Neural cell (in vitro differentiated cells): ENCODE results near the gene BIK. TPM values are rescaled to one million over a fixed set of nuclear protein-coding genes. Genes with fewer than 3 reads are reported as not detected.

Experiments
- H2AFZ ChIP-seq: fragments of 200-600, 300-800 bp; sonication (generic), shearing (Covaris generic); 2 replicates; pipeline ENCODE4 v1.6.0; 2014; ENCODE audit warnings: low read depth, mild to moderate bottlenecking, antibody characterized with exemption, low read length, moderate library complexity
- H3F3A ChIP-seq: fragments of 200-600 bp; shearing (Covaris generic); 2 replicates; pipeline ENCODE4 v1.6.1; 2016; ENCODE audit warnings: mild to moderate bottlenecking, moderate library complexity, mixed read lengths, antibody characterized with exemption, low read length; ENCODE audit not compliant: insufficient read depth, poor library complexity, severe bottlenecking
- H3K27ac ChIP-seq: fragments of 200-600, 300-800 bp; sonication (generic), shearing (Covaris generic); 2 replicates; pipeline ENCODE4 v1.5.1; 2014; ENCODE audit warnings: mild to moderate bottlenecking, low read length, moderate library complexity
- H3K27me3 ChIP-seq: fragments of 300-800, 200-600 bp; sonication (generic), shearing (Covaris generic); 2 replicates; pipeline ENCODE4 v1.6.0; 2014; ENCODE audit warnings: mild to moderate bottlenecking, low read depth, low read length, moderate library complexity; ENCODE audit not compliant: insufficient read depth
- H3K36me3 ChIP-seq: fragments of 300-800, 200-600 bp; sonication (generic), shearing (Covaris generic); 2 replicates; pipeline ENCODE4 v1.5.1; 2014; ENCODE audit warnings: mild to moderate bottlenecking, antibody characterized with exemption, low read length, moderate library complexity; ENCODE audit not compliant: insufficient read depth
- H3K4me2 ChIP-seq: fragments of 300-800, 200-600 bp; sonication (generic), shearing (Covaris generic); 2 replicates; pipeline ENCODE4 v1.6.0; 2014; ENCODE audit warnings: mild to moderate bottlenecking, low read length
- H3K4me3 ChIP-seq: fragments of 300-800, 200-600 bp; sonication (generic), shearing (Covaris generic); 2 replicates; pipeline ENCODE4 v1.5.1; 2014; ENCODE audit warnings: mild to moderate bottlenecking, low read length, moderate library complexity
- H3K79me2 ChIP-seq: fragments of 200-600 bp; shearing (Covaris generic); replicated peaks from 2 replicates; pipeline ENCODE4 v1.6.0; 2014; ENCODE audit warnings: mild to moderate bottlenecking, low read length, moderate library complexity; ENCODE audit not compliant: insufficient read depth
- H3K9ac ChIP-seq: fragments of 300-800, 200-600 bp; sonication (generic), shearing (Covaris generic); 2 replicates; pipeline ENCODE4 v1.6.1; 2016; ENCODE audit warnings: mild to moderate bottlenecking, low read length, mixed read lengths
- H3K9me2 ChIP-seq: fragments of 200-600 bp; shearing (Covaris generic); 2 replicates; pipeline ENCODE4 v1.6.1; 2016; ENCODE audit warnings: mild to moderate bottlenecking, low read length, mixed read lengths; ENCODE audit not compliant: insufficient read depth
- H3K9me3 ChIP-seq: fragments of 200-600, 300-800 bp; sonication (generic), shearing (Covaris generic); 2 replicates; pipeline ENCODE4 v1.6.1; 2016; ENCODE audit warnings: mild to moderate bottlenecking, mixed run types, low read length, moderate library complexity, mixed read lengths
- H4K20me1 ChIP-seq: fragments of 200-600 bp; shearing (Covaris generic); 2 replicates; pipeline ENCODE4 v1.6.1; 2016; ENCODE audit warnings: mild to moderate bottlenecking, mixed run types; ENCODE audit not compliant: insufficient read depth
- EP300 ChIP-seq: fragments of 450-650 bp; conservative IDR thresholded peaks from 2 replicates; pipeline ENCODE4 v1.6.1; 2014; ENCODE audit warnings: antibody characterized with exemption, mild to moderate bottlenecking, moderate library complexity; ENCODE audit not compliant: poor library complexity, severe bottlenecking
- EZH2 ChIP-seq: fragments of 200-600, 300-800 bp; shearing (Covaris generic), sonication (generic); IDR thresholded peaks from 2 replicates; pipeline ENCODE4 v1.6.1; 2014; ENCODE audit warnings: antibody characterized with exemption, low read length, borderline replicate concordance, mild to moderate bottlenecking; ENCODE audit not compliant: insufficient read depth, poor library complexity, severe bottlenecking
- MXI1 ChIP-seq: fragments of 450-650 bp; conservative IDR thresholded peaks from 2 replicates; pipeline ENCODE4 v1.6.1; 2014; ENCODE audit warnings: antibody characterized with exemption, mild to moderate bottlenecking; ENCODE audit not compliant: poor library complexity, severe bottlenecking
- POLR2AphosphoS5 ChIP-seq: IDR thresholded peaks from 2 replicates; pipeline ENCODE4 v1.6.1; 2012
- RAD21 ChIP-seq: fragments of 450-650 bp; conservative IDR thresholded peaks from 2 replicates; pipeline ENCODE4 v1.6.1; 2014; ENCODE audit warnings: antibody characterized with exemption, mild to moderate bottlenecking, moderate library complexity
- SMC3 ChIP-seq: fragments of 450-650 bp; conservative IDR thresholded peaks from 2 replicates; pipeline ENCODE4 v1.6.1; 2014; ENCODE audit warnings: antibody characterized with exemption, mild to moderate bottlenecking, moderate library complexity; ENCODE audit not compliant: poor library complexity
- TAF1 ChIP-seq: IDR thresholded peaks from 2 replicates; pipeline ENCODE4 v1.6.1; 2012; ENCODE audit warnings: low read depth
- polyA plus RNA-seq: library from polyadenylated mRNA; depleted of rRNA; stranded (reverse); fragments of >200 nt; gene quantifications from 2 replicates; pipeline ENCODE4 v1.2.3, GENCODE V29; 2014
- TF ChIP-seq, protein P1 (sequence below): fragments of 450-650 bp; IDR thresholded peaks from 2 replicates; pipeline ENCODE4 v1.5.1; 2014; ENCODE audit warnings: antibody characterized with exemption, mild to moderate bottlenecking, moderate library complexity; ENCODE audit not compliant: poor library complexity, severe bottlenecking
- TF ChIP-seq, protein P2 (sequence below): IDR thresholded peaks from 2 replicates; pipeline ENCODE4 v1.6.1; 2012; ENCODE audit warnings: borderline replicate concordance

BIK gene
- polyA plus RNA-seq, 1 donor from 2014 or later, result 3.1 TPM

DNA sequence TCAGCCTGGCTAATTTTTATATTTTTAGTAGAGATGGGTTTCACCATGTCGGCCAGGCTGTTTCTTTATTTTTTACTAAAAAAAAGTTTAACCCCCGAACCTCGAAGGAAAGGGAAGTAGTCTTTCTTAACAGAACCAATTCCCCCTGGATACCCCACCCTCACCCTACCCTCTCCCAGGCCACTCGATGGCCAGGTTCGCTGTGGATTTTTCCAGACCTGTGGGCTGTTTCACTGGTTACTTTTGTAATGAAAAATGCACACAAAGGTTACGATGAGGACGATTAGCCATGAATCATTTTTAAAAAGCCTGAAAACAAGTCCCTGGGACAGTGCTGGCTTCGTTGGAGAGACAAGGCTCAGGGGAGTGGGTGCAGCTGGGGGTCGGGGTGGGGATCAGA, 43.3 kb downstream of the BIK start:
- Histone ChIP-seq H2AFZ (no peak overlapping the region), H3K36me3 (no peaks in the 10 kb centered on the region), H3K27ac (no peak overlapping the region), H3K79me2 (no peaks in the 10 kb centered on the region), H4K20me1 (no peaks in the 10 kb centered on the region), H3K9ac (no peak overlapping the region), H3F3A (no peaks in the 10 kb centered on the region), H3K27me3 (peaks cover 16% of the 10 kb centered on the region), H3K9me2 (no peaks in the 10 kb centered on the region), H3K4me2 (no peak overlapping the region), H3K4me3 (no peak overlapping the region), H3K9me3 (no peaks in the 10 kb centered on the region)
- no peak for TF ChIP-seq EZH2
- TF ChIP-seq, protein P1, sequence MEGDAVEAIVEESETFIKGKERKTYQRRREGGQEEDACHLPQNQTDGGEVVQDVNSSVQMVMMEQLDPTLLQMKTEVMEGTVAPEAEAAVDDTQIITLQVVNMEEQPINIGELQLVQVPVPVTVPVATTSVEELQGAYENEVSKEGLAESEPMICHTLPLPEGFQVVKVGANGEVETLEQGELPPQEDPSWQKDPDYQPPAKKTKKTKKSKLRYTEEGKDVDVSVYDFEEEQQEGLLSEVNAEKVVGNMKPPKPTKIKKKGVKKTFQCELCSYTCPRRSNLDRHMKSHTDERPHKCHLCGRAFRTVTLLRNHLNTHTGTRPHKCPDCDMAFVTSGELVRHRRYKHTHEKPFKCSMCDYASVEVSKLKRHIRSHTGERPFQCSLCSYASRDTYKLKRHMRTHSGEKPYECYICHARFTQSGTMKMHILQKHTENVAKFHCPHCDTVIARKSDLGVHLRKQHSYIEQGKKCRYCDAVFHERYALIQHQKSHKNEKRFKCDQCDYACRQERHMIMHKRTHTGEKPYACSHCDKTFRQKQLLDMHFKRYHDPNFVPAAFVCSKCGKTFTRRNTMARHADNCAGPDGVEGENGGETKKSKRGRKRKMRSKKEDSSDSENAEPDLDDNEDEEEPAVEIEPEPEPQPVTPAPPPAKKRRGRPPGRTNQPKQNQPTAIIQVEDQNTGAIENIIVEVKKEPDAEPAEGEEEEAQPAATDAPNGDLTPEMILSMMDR, result no peak
- no peak for TF ChIP-seq MXI1
- TF ChIP-seq RAD21, result no peak
- no peak for TF ChIP-seq EP300
- no peak for TF ChIP-seq TAF1
- no peak for TF ChIP-seq POLR2AphosphoS5
- TF ChIP-seq, protein P2, sequence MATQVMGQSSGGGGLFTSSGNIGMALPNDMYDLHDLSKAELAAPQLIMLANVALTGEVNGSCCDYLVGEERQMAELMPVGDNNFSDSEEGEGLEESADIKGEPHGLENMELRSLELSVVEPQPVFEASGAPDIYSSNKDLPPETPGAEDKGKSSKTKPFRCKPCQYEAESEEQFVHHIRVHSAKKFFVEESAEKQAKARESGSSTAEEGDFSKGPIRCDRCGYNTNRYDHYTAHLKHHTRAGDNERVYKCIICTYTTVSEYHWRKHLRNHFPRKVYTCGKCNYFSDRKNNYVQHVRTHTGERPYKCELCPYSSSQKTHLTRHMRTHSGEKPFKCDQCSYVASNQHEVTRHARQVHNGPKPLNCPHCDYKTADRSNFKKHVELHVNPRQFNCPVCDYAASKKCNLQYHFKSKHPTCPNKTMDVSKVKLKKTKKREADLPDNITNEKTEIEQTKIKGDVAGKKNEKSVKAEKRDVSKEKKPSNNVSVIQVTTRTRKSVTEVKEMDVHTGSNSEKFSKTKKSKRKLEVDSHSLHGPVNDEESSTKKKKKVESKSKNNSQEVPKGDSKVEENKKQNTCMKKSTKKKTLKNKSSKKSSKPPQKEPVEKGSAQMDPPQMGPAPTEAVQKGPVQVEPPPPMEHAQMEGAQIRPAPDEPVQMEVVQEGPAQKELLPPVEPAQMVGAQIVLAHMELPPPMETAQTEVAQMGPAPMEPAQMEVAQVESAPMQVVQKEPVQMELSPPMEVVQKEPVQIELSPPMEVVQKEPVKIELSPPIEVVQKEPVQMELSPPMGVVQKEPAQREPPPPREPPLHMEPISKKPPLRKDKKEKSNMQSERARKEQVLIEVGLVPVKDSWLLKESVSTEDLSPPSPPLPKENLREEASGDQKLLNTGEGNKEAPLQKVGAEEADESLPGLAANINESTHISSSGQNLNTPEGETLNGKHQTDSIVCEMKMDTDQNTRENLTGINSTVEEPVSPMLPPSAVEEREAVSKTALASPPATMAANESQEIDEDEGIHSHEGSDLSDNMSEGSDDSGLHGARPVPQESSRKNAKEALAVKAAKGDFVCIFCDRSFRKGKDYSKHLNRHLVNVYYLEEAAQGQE, result no peak
- TF ChIP-seq SMC3, result no peak

DNA sequence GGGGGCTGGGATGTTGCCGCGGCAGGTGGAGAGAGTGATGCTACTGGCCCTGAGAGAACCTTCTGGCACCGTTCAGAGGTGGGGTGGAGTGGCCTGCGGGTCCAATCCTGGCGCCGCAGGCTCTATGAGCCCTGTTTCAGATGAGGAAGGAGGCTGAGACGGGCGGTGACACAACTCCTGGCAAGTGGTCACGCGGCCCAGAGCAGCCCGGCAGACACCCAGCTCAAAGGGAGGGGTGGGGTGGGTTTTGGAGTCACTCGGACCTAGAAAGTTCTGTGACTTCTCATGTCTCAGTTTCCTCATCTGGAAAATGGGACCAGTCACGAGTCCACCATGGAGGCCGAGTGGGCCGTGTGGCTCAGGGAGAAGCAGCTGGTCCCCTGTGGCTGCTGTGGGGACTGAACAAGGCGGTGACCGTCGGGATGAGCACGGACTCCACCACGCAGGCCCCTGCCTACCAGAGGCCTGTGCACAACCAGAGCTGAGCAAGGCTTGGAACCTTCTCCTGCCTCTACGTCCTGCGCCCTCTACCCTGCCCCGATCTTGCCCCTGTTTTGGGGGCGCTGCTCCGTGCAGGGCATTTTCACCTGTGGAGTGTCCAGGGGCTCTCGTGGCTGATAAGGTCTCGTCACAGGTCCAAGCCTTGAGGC, 44.5 kb downstream of the BIK start:
- H3K9me2 ChIP-seq, result no peaks in the 10 kb centered on the region
- H3K4me2 ChIP-seq, result no peak overlapping the region
- H3K4me3 ChIP-seq, result no peak overlapping the region
- H3K79me2 ChIP-seq, result no peaks in the 10 kb centered on the region
- no peak for TF ChIP-seq EP300
- TF ChIP-seq, protein P1, result no peak
- TF ChIP-seq TAF1, result no peak
- no peak for TF ChIP-seq MXI1
- TF ChIP-seq EZH2, result no peak
- peaks cover 16% of the 10 kb centered on the region for H3K27me3 ChIP-seq
- H3K9me3 ChIP-seq, result no peaks in the 10 kb centered on the region
- H2AFZ ChIP-seq, result no peak overlapping the region
- no peak overlapping the region for H3K9ac ChIP-seq
- H3F3A ChIP-seq, result no peaks in the 10 kb centered on the region
- no peaks in the 10 kb centered on the region for H4K20me1 ChIP-seq
- no peak overlapping the region for H3K27ac ChIP-seq
- no peaks in the 10 kb centered on the region for H3K36me3 ChIP-seq
